Memory B cell (primary cell): ENCODE data around the gene OTUD3.
"Not testable (repeated sequence)": the region's sequence is repeated elsewhere in the genome, so short reads cannot be mapped to it uniquely, and the experiment has no call there.

Experiments used
- ATAC-seq: fragments of 150-1000 bp; cut with Tn5 transposase; 2 replicates; pipeline ENCODE4 v1.10.0; 2021; ENCODE audit warnings: low read depth, mild to moderate bottlenecking, moderate library complexity
- DNase-seq, 2 donors: peaks; one replicate each; pipeline ENCODE4 v3.0.0; 2022; ENCODE audit warnings: low spot score in 2 of 2
- H3K27ac Mint-ChIP-seq: one replicate; pipeline ENCODE4 v1.8.0; 2022; ENCODE audit warnings: mild to moderate bottlenecking, moderate library complexity, mixed read lengths
- H3K27me3 Mint-ChIP-seq: one replicate; pipeline ENCODE4 v1.8.0; 2022; ENCODE audit warnings: mixed read lengths
- H3K36me3 Mint-ChIP-seq: one replicate; pipeline ENCODE4 v1.8.0; 2022; ENCODE audit warnings: mild to moderate bottlenecking, mixed read lengths
- H3K4me1 Mint-ChIP-seq: one replicate; pipeline ENCODE4 v1.8.0; 2022; ENCODE audit warnings: mixed read lengths
- H3K4me3 Mint-ChIP-seq: one replicate; pipeline ENCODE4 v1.8.0; 2022; ENCODE audit warnings: mild to moderate bottlenecking, moderate library complexity, mixed read lengths
- H3K9me3 Mint-ChIP-seq: one replicate; pipeline ENCODE4 v1.8.0; 2022; ENCODE audit warnings: mixed read lengths

Gene OTUD3, protein sequence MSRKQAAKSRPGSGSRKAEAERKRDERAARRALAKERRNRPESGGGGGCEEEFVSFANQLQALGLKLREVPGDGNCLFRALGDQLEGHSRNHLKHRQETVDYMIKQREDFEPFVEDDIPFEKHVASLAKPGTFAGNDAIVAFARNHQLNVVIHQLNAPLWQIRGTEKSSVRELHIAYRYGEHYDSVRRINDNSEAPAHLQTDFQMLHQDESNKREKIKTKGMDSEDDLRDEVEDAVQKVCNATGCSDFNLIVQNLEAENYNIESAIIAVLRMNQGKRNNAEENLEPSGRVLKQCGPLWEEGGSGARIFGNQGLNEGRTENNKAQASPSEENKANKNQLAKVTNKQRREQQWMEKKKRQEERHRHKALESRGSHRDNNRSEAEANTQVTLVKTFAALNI

DNA sequence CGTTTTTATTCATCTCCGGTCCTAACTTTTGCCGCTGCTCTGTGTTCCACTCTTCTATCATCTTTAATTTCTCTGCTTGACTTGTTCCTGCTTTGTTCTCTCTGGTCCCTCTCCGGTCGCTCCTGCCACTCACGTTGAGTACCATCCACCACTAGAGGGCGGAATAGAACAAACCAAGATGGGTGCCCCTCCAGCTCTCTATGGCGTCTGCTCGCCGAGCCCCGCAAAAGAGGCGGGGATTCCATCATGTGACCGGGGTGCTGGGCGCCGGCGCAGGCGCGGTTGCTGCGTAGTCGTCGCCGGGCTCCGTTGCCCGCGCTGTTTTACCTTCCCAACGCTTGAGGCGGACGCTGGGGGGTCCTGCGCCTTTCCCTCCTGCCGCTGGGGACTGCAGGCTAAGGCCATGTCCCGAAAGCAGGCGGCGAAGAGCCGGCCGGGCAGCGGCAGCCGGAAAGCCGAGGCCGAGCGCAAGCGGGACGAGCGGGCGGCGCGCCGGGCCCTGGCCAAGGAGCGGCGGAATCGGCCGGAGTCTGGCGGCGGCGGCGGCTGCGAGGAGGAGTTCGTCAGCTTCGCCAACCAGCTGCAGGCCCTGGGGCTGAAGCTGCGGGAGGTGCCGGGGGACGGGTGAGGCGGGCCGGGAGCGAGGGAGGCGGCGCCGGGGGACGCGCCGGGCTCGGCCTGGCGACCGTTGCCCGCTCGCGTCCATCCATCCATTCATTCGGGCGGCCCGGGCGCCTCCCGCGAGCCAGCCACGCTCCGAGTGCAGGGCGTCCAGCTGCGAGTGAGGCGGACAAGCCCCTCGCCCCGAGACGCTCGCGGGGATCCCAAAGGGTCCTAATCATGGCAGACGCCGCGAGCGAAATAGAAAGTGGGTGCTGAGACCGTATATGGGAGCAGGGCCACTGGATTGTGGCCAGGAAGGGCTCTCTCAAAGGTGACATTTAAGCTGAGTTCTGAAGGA is at the start of gene OTUD3:
TSS of gene OTUD3 (plus strand) at position 285 of the 961 bp plus-strand sequence. CDS start at position 404, 119 bp downstream.
- H3K27me3 Mint-ChIP-seq = peaks cover 6% of the 10 kb centered on the region
- H3K9me3 Mint-ChIP-seq = no peaks in the 10 kb centered on the region
- no peaks in the 10 kb centered on the region for H3K36me3 Mint-ChIP-seq
- H3K4me1 Mint-ChIP-seq = peaks cover 27% of the 10 kb centered on the region
- ATAC-seq = peak; percentile 90
- peak within 1 kb of the TSS; percentile 86 for H3K4me3 Mint-ChIP-seq
- peak within 1 kb of the TSS; percentile 77 for H3K27ac Mint-ChIP-seq
- peak; percentile 89 to 98 for DNase-seq

GRCh38 chr1:19835578-19835977 is 46.6 kb upstream of the OTUD3 start:
- Mint-ChIP-seq H3K9me3 (no peaks in the 10 kb centered on the region), H3K4me3 (no peak overlapping the region), H3K27me3 (peaks cover 9% of the 10 kb centered on the region), H3K36me3 (no peaks in the 10 kb centered on the region), H3K4me1 (peaks cover 5% of the 10 kb centered on the region), H3K27ac (no peak overlapping the region)
- DNase-seq (no peak), ATAC-seq (no peak)

- H3K27me3 Mint-ChIP-seq = peaks cover 4% of the 10 kb centered on the region
- no peak overlapping the region for H3K27ac Mint-ChIP-seq
- ATAC-seq (no peak), DNase-seq (no peak)
- no peak overlapping the region for H3K4me3 Mint-ChIP-seq
- peaks cover 5% of the 10 kb centered on the region for H3K4me1 Mint-ChIP-seq
- no peaks in the 10 kb centered on the region for H3K36me3 Mint-ChIP-seq
- no peaks in the 10 kb centered on the region for H3K9me3 Mint-ChIP-seq
Observed at GRCh38 chr1:19837866-19838265, 44.3 kb upstream of the OTUD3 start.

- ATAC-seq (no peak), DNase-seq (no peak)
- Mint-ChIP-seq H3K27ac (no peak overlapping the region), H3K9me3 (no peaks in the 10 kb centered on the region), H3K27me3 (peaks cover 8% of the 10 kb centered on the region), H3K36me3 (no peaks in the 10 kb centered on the region), H3K4me3 (no peak overlapping the region), H3K4me1 (peaks cover 5% of the 10 kb centered on the region)
Observed at GRCh38 chr1:19840228-19840627, 42.0 kb upstream of the OTUD3 start.

GRCh38 chr1:19844731-19845495 is 37.3 kb upstream of the OTUD3 start:
- ATAC-seq (no peak), DNase-seq (no peak)
- H3K4me3 Mint-ChIP-seq = no peak overlapping the region
- no peak overlapping the region for H3K27ac Mint-ChIP-seq
- no peaks in the 10 kb centered on the region for H3K4me1 Mint-ChIP-seq
- peaks cover 11% of the 10 kb centered on the region for H3K27me3 Mint-ChIP-seq
- H3K36me3 Mint-ChIP-seq = no peaks in the 10 kb centered on the region
- H3K9me3 Mint-ChIP-seq = no peaks in the 10 kb centered on the region

DNA sequence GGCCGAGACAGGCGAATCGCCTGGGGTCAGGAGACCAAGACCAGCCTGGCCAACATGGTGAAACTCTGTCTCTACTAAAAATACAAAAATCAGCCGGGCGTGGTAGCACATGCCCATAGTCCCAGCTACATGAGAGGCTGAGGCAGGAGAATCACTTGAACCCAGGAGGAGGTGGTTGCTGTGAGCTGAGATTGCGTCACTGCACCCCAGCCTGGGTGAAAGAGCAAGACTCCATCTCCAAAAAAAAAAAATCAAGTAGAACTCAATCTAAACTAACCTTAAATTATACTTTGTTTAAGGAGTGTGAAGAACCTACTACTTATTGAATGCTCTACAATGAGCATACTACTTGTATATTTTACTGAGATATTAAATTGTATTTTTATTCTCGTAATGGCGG is 36.6 kb upstream of the OTUD3 start:
- no peak for DNase-seq
- no peaks in the 10 kb centered on the region for H3K4me1 Mint-ChIP-seq
- H3K27me3 Mint-ChIP-seq = peaks cover 12% of the 10 kb centered on the region
- no peak overlapping the region for H3K27ac Mint-ChIP-seq
- no peak overlapping the region for H3K4me3 Mint-ChIP-seq
- no peaks in the 10 kb centered on the region for H3K9me3 Mint-ChIP-seq
- no peaks in the 10 kb centered on the region for H3K36me3 Mint-ChIP-seq
- no peak for ATAC-seq

GRCh38 chr1:19846338-19846737 is 35.9 kb upstream of the OTUD3 start:
- ATAC-seq (no peak), DNase-seq (no peak)
- peaks cover 12% of the 10 kb centered on the region for H3K27me3 Mint-ChIP-seq
- no peak overlapping the region for H3K27ac Mint-ChIP-seq
- no peaks in the 10 kb centered on the region for H3K9me3 Mint-ChIP-seq
- H3K36me3 Mint-ChIP-seq = no peaks in the 10 kb centered on the region
- no peaks in the 10 kb centered on the region for H3K4me1 Mint-ChIP-seq
- H3K4me3 Mint-ChIP-seq = no peak overlapping the region

GRCh38 chr1:19847334-19847733 is 34.9 kb upstream of the OTUD3 start:
- H3K9me3 Mint-ChIP-seq, DNase-seq, H3K4me1 Mint-ChIP-seq, H3K36me3 Mint-ChIP-seq, H3K4me3 Mint-ChIP-seq, ATAC-seq, H3K27ac Mint-ChIP-seq: not testable (repeated sequence)
- peaks cover 11% of the 10 kb centered on the region for H3K27me3 Mint-ChIP-seq

GRCh38 chr1:19849307-19849706 is 32.9 kb upstream of the OTUD3 start:
- DNase-seq, H3K36me3 Mint-ChIP-seq, ATAC-seq, H3K27ac Mint-ChIP-seq, H3K4me3 Mint-ChIP-seq, H3K9me3 Mint-ChIP-seq, H3K4me1 Mint-ChIP-seq: not testable (repeated sequence)
- peaks cover 11% of the 10 kb centered on the region for H3K27me3 Mint-ChIP-seq

GRCh38 chr1:19850214-19850613 is 32.0 kb upstream of the OTUD3 start:
- DNase-seq (no peak), ATAC-seq (no peak)
- H3K27me3 Mint-ChIP-seq = peaks cover 6% of the 10 kb centered on the region
- H3K4me1 Mint-ChIP-seq = no peaks in the 10 kb centered on the region
- no peak overlapping the region for H3K4me3 Mint-ChIP-seq
- H3K27ac Mint-ChIP-seq = no peak overlapping the region
- H3K36me3 Mint-ChIP-seq = no peaks in the 10 kb centered on the region
- H3K9me3 Mint-ChIP-seq = no peaks in the 10 kb centered on the region

DNA sequence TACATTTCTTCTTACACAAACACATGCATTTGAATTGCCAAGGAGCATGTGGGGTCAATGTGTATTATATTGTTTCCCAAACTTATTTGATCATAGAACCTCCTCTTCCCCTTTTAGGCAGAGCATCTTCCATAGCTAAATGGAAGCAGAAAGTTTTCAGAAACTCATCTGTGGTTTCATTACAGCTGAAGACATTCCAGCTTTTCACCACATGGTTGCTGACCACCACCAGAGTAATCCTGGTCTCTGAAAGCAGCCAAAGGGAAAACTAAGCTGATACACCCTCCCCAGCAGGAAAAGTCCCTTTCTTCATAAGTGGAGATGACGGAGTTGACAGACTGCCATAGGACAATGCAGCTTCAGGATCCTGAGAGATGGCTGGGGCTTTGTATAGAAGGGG is 30.2 kb upstream of the OTUD3 start:
- DNase-seq (no peak), ATAC-seq (no peak)
- Mint-ChIP-seq H3K27ac (no peak overlapping the region), H3K27me3 (peaks cover 1% of the 10 kb centered on the region), H3K36me3 (no peaks in the 10 kb centered on the region), H3K4me3 (no peak overlapping the region), H3K4me1 (no peaks in the 10 kb centered on the region), H3K9me3 (no peaks in the 10 kb centered on the region)

- no peak overlapping the region for H3K27ac Mint-ChIP-seq
- no peak for ATAC-seq
- no peak overlapping the region for H3K4me3 Mint-ChIP-seq
- no peak for DNase-seq
- H3K27me3 Mint-ChIP-seq = peaks cover 1% of the 10 kb centered on the region
- no peaks in the 10 kb centered on the region for H3K9me3 Mint-ChIP-seq
- peaks cover 2% of the 10 kb centered on the region for H3K4me1 Mint-ChIP-seq
- H3K36me3 Mint-ChIP-seq = no peaks in the 10 kb centered on the region
Observed at GRCh38 chr1:19854866-19855265, 27.3 kb upstream of the OTUD3 start.

- peak; percentile 76 for ATAC-seq
- Mint-ChIP-seq H3K36me3 (peaks cover 3% of the 10 kb centered on the region), H3K4me3 (no peak overlapping the region), H3K9me3 (peaks cover 7% of the 10 kb centered on the region), H3K27me3 (peaks cover 8% of the 10 kb centered on the region), H3K4me1 (peaks cover 2% of the 10 kb centered on the region), H3K27ac (no peak overlapping the region)
- DNase-seq = no peak
Observed at GRCh38 chr1:19858893-19859292, 23.3 kb upstream of the OTUD3 start.

DNA sequence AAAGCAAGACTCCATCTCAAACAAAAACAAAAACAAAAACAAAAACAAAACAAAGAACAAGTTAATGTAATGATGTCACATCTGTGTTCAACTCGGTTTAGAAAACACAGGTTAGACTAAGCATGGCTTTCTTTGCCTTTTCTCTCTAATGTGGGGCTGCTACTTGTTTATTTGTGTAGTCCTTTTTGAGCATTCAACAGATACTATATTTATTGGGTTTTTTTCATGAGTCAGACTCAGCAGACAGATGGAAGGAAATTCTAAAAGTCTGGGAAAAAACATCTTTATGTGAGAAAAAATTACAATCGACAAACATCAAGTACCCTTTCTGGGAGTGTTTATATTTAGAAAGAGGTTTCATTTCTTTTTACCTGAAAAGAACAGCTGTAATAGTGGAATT is 22.3 kb upstream of the OTUD3 start:
- DNase-seq = no peak
- Mint-ChIP-seq H3K27ac (no peak overlapping the region), H3K4me3 (no peak overlapping the region), H3K36me3 (peaks cover 5% of the 10 kb centered on the region), H3K27me3 (peaks cover 15% of the 10 kb centered on the region), H3K4me1 (peaks cover 2% of the 10 kb centered on the region), H3K9me3 (peaks cover 9% of the 10 kb centered on the region)
- ATAC-seq = no peak
